Liver (tissue), 9 donors: ENCODE data around the gene LRRC15. TPM values are rescaled to one million over a fixed set of nuclear protein-coding genes. Genes with fewer than 3 reads are reported as not detected.

Experiments used
- DNase-seq: peaks from one replicate; pipeline ENCODE4 v3.0.0-alpha.2; 2017; ENCODE audit warnings: low spot score
- H3K27ac ChIP-seq, 2 donors: one replicate each; pipeline ENCODE4 v1.7.0; 2013; ENCODE audit warnings: inconsistent platforms in 2 of 2, low read length in 2 of 2, control low read depth in 1 of 2, low read depth in 1 of 2, mild to moderate bottlenecking in 1 of 2
- H3K27me3 ChIP-seq, 4 donors: one replicate each; pipeline versions ENCODE4 v1.6.1 to v1.7.0; 2013; ENCODE audit warnings: low read length in 3 of 4, inconsistent platforms in 1 of 4, mild to moderate bottlenecking in 1 of 4, moderate library complexity in 1 of 4; ENCODE audit not compliant: control insufficient read depth in 4 of 4, insufficient read depth in 4 of 4
- H3K36me3 ChIP-seq, 4 donors: one replicate each; pipeline versions ENCODE4 v1.6.1 to v1.7.0; 2013; ENCODE audit warnings: low read length in 3 of 4, mild to moderate bottlenecking in 3 of 4, low read depth in 1 of 4, moderate library complexity in 1 of 4; ENCODE audit not compliant: control insufficient read depth in 4 of 4, insufficient read depth in 3 of 4
- H3K4me1 ChIP-seq, 4 donors: one replicate each; pipeline versions ENCODE4 v1.6.1 to v1.7.0; 2013; ENCODE audit warnings: low read length in 3 of 4, mild to moderate bottlenecking in 3 of 4, moderate library complexity in 1 of 4; ENCODE audit not compliant: control insufficient read depth in 4 of 4, insufficient read depth in 4 of 4
- H3K4me3 ChIP-seq, 3 donors: one replicate each; pipeline versions ENCODE4 v1.6.1 to v1.7.0; 2013; ENCODE audit warnings: low read length in 3 of 3, control low read depth in 1 of 3, low read depth in 1 of 3, mild to moderate bottlenecking in 1 of 3
- H3K9ac ChIP-seq, 2 donors: one replicate each; pipeline ENCODE4 v1.7.0; 2013; ENCODE audit warnings: low read length in 2 of 2, mild to moderate bottlenecking in 2 of 2, moderate library complexity in 2 of 2, control low read depth in 1 of 2, low read depth in 1 of 2
- H3K9me3 ChIP-seq, 4 donors: one replicate each; pipeline versions ENCODE4 v1.6.1 to v1.7.0; 2013; ENCODE audit warnings: low read length in 3 of 4; ENCODE audit not compliant: control insufficient read depth in 4 of 4
- EGR1 ChIP-seq, 2 donors: IDR thresholded peaks; 2 replicates each; pipeline ENCODE4 v1.6.1; 2016 to 2018; ENCODE audit warnings: antibody characterized with exemption in 2 of 2, low read depth in 2 of 2
- FOXA1 ChIP-seq: IDR thresholded peaks from 2 replicates; pipeline ENCODE4 v1.6.1; 2016; ENCODE audit warnings: antibody characterized with exemption
- GABPA ChIP-seq, 2 donors: IDR thresholded peaks in 1 of 2; conservative IDR thresholded peaks in 1 of 2; 2 replicates each; pipeline ENCODE4 v1.6.1; 2016; ENCODE audit warnings: antibody characterized with exemption in 2 of 2, mild to moderate bottlenecking in 1 of 2, moderate library complexity in 1 of 2
- HNF4A ChIP-seq, 2 donors: conservative IDR thresholded peaks; 2 replicates each; pipeline ENCODE4 v1.6.1; 2016; ENCODE audit warnings: antibody characterized with exemption in 2 of 2, mild to moderate bottlenecking in 2 of 2
- HNF4G ChIP-seq: IDR thresholded peaks from 2 replicates; pipeline ENCODE4 v1.6.1; 2016; ENCODE audit warnings: antibody characterized with exemption
- JUND ChIP-seq, 2 donors: IDR thresholded peaks; 2 replicates each; pipeline ENCODE4 v1.6.1; 2016; ENCODE audit warnings: antibody characterized with exemption in 2 of 2
- NR2F2 ChIP-seq: IDR thresholded peaks from 2 replicates; pipeline ENCODE4 v1.6.1; 2016; ENCODE audit warnings: antibody characterized with exemption
- RAD21 ChIP-seq, 2 donors: IDR thresholded peaks; 2 replicates each; pipeline ENCODE4 v1.6.1; 2016; ENCODE audit warnings: antibody characterized with exemption in 2 of 2, mild to moderate bottlenecking in 2 of 2
- RXRA ChIP-seq, 2 donors: IDR thresholded peaks; 2 replicates each; pipeline ENCODE4 v1.6.1; 2017 to 2018; ENCODE audit warnings: antibody characterized with exemption in 2 of 2, mild to moderate bottlenecking in 1 of 2
- TAF1 ChIP-seq: conservative IDR thresholded peaks from 2 replicates; pipeline ENCODE4 v1.6.1; 2016; ENCODE audit warnings: antibody characterized with exemption, mild to moderate bottlenecking
- YY1 ChIP-seq: IDR thresholded peaks from 2 replicates; pipeline ENCODE4 v1.6.1; 2016; ENCODE audit warnings: antibody characterized with exemption, mild to moderate bottlenecking
- WGBS: extraction: QIAGEN DNeasy Blood & Tissue Kit; methylation state at CpG from one replicate; pipeline ENCODE4 v1.1.7; 2013; 5-methylcytosine and 5-hydroxymethylcytosine counted together
- polyA plus RNA-seq, 2 donors: library from polyadenylated mRNA; stranded (reverse) in 1 of 2; unstranded in 1 of 2; fragments of 200-250 nt in 1 of 2; fragments of >200 nt in 1 of 2; fragmentation: Nextera tagmentation in 1 of 2; extraction: Ambion mirVana in 1 of 2; gene quantifications; one replicate each; pipeline versions ENCODE4 v1.2.1 to v1.2.3, GENCODE V29; 2013 to 2015
- total RNA-seq, 2 donors: library from RNA; depleted of rRNA; stranded (reverse); fragments of >200 nt; gene quantifications; one replicate each; pipeline ENCODE4 v1.2.3, GENCODE V29; 2014
- TF ChIP-seq, protein P1 (sequence below): IDR thresholded peaks from 2 replicates; pipeline ENCODE4 v1.6.1; 2016; ENCODE audit warnings: antibody characterized with exemption
- TF ChIP-seq, protein P2 (sequence below): IDR thresholded peaks from 2 replicates; pipeline ENCODE4 v1.6.1; 2016; ENCODE audit warnings: antibody characterized with exemption
- TF ChIP-seq, protein P3 (sequence below): fragments of 150-350 bp; IDR thresholded peaks from 2 replicates; pipeline ENCODE4 v1.5.1; 2017; ENCODE audit warnings: improper control_type of control experiment, low read depth, low read length; ENCODE audit not compliant: missing input control
- donor health status: healthy.
- donor health status: healthy.
- donor health status: healthy.
- donor health status: healthy.
- donor health status: healthy.

The LRRC15 gene
- total and polyA plus RNA-seq, 4 donors: 0.03 to 0.08 (median 0.05) TPM; not detected in 1

DNA sequence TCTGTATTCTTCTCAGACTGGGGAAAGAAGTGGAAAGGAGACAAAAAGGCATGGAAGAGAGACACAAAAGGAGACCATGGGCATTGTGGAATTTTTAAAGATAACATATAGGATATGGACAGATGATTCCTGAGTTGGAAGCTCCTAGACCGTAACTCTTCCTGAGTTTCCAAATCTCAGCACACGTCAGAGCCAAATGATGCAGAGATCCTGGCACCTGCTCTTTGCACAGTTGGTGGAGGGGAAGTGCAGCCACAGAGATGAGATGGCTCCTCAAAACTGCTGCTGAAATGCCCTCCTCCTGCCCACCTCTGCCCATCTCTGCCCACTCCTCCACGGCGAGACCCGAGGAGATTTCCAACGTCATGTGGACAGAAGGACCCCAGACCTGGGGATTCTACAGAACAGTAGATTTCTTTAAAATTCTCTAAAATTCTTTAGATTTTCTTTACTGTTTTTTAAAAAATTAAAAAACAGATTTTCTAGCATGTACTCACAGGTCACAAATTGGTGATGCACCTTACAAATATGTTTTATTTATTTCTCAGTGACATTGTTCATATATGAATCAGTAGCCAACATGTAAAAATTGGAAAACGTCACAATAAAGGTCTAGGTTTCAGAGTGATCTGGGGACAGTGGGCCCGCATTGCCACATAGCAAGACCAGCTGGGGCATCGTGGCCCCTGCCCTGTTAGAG is 26.5 kb downstream of the LRRC15 start:
- TF ChIP-seq HNF4A (conservative IDR thresholded peaks at IDR 0.05) (no peak), JUND (IDR thresholded peaks at IDR 0.05) (no peak), RXRA (IDR thresholded peaks at IDR 0.05) (no peak), YY1 (no peak), FOXA1 (no peak), RAD21 (IDR thresholded peaks at IDR 0.05) (no peak), TAF1 (no peak)
- TF ChIP-seq, protein P1, sequence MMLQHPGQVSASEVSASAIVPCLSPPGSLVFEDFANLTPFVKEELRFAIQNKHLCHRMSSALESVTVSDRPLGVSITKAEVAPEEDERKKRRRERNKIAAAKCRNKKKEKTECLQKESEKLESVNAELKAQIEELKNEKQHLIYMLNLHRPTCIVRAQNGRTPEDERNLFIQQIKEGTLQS: no peak
- Histone ChIP-seq H3K27ac (no peak overlapping the region), H3K9me3 (no peaks in the 10 kb centered on the region), H3K36me3 (peaks cover 8 to 27% (median 21%) of the 10 kb centered on the region in 4 donors), H3K9ac (no peak overlapping the region), H3K4me1 (peaks cover 0 to 6% (median 0%) of the 10 kb centered on the region in 4 donors), H3K27me3 (no peaks in the 10 kb centered on the region), H3K4me3 (no peak overlapping the region)
- no peak for DNase-seq
- 84% methylated on average over 9 of the region's 9 CpGs for WGBS

DNA sequence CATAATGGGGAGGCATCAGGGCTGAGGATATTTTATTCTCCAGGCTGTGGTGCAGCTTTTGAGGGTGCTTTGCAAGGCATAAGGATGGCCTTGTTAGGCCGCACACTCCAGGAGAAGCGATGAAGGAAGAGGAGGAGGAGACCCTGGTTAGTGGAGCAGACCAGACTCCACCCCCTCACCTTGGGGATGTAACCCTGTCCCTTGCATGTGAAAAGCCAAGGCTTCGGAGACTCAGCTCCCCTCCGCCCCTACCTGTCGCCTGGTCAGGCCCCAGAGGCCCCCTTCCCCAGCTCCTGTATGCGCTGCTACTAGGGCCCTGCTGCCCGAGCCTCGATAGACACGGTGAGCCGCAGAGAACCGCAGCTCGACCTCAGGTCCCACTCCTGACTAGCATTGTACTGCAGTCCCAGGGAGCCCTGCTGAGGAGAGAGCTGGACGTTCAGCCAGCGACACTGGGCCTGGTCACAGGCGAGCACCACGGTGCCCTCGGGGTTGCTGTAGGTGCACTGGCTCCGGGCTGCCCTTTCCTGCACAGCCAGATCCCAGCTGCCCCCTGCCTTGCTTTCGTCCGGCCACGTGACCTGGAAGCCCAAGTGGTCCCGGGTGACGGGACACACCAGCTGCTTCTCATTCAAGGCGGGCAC is 28.7 kb downstream of the LRRC15 start:
- TF ChIP-seq TAF1 (no peak), RXRA (IDR thresholded peaks at IDR 0.05) (no peak), NR2F2 (no peak), EGR1 (IDR thresholded peaks at IDR 0.05; ENCODE audit: low read depth in 2 of 2) (no peak), RAD21 (IDR thresholded peaks at IDR 0.05) (no peak), YY1 (no peak), GABPA (IDR thresholded peaks at IDR 0.05 in 1 of 2, conservative IDR thresholded peaks at IDR 0.05 in 1 of 2) (no peak), HNF4G (no peak)
- TF ChIP-seq, protein P1: no peak
- TF ChIP-seq, protein P2, sequence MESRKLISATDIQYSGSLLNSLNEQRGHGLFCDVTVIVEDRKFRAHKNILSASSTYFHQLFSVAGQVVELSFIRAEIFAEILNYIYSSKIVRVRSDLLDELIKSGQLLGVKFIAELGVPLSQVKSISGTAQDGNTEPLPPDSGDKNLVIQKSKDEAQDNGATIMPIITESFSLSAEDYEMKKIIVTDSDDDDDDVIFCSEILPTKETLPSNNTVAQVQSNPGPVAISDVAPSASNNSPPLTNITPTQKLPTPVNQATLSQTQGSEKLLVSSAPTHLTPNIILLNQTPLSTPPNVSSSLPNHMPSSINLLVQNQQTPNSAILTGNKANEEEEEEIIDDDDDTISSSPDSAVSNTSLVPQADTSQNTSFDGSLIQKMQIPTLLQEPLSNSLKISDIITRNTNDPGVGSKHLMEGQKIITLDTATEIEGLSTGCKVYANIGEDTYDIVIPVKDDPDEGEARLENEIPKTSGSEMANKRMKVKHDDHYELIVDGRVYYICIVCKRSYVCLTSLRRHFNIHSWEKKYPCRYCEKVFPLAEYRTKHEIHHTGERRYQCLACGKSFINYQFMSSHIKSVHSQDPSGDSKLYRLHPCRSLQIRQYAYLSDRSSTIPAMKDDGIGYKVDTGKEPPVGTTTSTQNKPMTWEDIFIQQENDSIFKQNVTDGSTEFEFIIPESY: no peak
- TF ChIP-seq, protein P3, sequence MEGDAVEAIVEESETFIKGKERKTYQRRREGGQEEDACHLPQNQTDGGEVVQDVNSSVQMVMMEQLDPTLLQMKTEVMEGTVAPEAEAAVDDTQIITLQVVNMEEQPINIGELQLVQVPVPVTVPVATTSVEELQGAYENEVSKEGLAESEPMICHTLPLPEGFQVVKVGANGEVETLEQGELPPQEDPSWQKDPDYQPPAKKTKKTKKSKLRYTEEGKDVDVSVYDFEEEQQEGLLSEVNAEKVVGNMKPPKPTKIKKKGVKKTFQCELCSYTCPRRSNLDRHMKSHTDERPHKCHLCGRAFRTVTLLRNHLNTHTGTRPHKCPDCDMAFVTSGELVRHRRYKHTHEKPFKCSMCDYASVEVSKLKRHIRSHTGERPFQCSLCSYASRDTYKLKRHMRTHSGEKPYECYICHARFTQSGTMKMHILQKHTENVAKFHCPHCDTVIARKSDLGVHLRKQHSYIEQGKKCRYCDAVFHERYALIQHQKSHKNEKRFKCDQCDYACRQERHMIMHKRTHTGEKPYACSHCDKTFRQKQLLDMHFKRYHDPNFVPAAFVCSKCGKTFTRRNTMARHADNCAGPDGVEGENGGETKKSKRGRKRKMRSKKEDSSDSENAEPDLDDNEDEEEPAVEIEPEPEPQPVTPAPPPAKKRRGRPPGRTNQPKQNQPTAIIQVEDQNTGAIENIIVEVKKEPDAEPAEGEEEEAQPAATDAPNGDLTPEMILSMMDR: no peak
- WGBS: 89% methylated on average over 24 of the region's 24 CpGs
- no peaks in the 10 kb centered on the region for H3K9me3 ChIP-seq
- H3K9ac ChIP-seq: no peak overlapping the region
- H3K4me1 ChIP-seq: peaks cover 0 to 6% (median 0%) of the 10 kb centered on the region in 4 donors
- H3K4me3 ChIP-seq: no peak overlapping the region
- no peaks in the 10 kb centered on the region for H3K27me3 ChIP-seq
- peaks cover 8 to 27% (median 21%) of the 10 kb centered on the region in 4 donors for H3K36me3 ChIP-seq
- H3K27ac ChIP-seq: no peak overlapping the region
- DNase-seq: no peak
